Kidney (tissue), 14 donors: Measurements from ENCODE around the gene PATJ. TPM values are rescaled to one million over a fixed set of nuclear protein-coding genes. Genes with fewer than 3 reads are reported as not detected.
A peak's percentile ranks its signal among the peaks of the same experiment; 100 is the strongest.

Experiments used
- DNase-seq, 5 donors: peaks; one replicate each; pipeline ENCODE4 v3.0.0-alpha.2; 2013 to 2020
- FAIRE-seq: peaks from 2 replicates; lab custom pipeline; 2012; peaks lifted over from hg19 to GRCh38; lab: Jason Lieb, UNC
- H3K27ac ChIP-seq, 2 donors: one replicate each; pipeline ENCODE4 v1.7.0; 2013; ENCODE audit warnings: low read depth in 2 of 2, low read length in 2 of 2, inconsistent platforms in 1 of 2
- H3K27me3 ChIP-seq: one replicate; pipeline ENCODE4 v1.7.1; 2013; ENCODE audit warnings: low read length, inconsistent platforms; ENCODE audit not compliant: control insufficient read depth, insufficient read depth
- H3K36me3 ChIP-seq, 3 donors: one replicate each; pipeline versions ENCODE4 v1.7.0 to v1.7.1; 2013; ENCODE audit warnings: low read length in 3 of 3, control low read depth in 1 of 3, inconsistent platforms in 1 of 3; ENCODE audit not compliant: insufficient read depth in 3 of 3, control insufficient read depth in 2 of 3
- H3K4me1 ChIP-seq, 3 donors: one replicate each; pipeline versions ENCODE4 v1.7.0 to v1.7.1; 2013; ENCODE audit warnings: low read length in 3 of 3, inconsistent platforms in 1 of 3, low read depth in 1 of 3; ENCODE audit not compliant: control insufficient read depth in 2 of 3, insufficient read depth in 2 of 3
- H3K4me3 ChIP-seq, 3 donors: one replicate each; pipeline versions ENCODE4 v1.7.0 to v1.8.1; 2013; ENCODE audit warnings: low read length in 3 of 3, control low read depth in 1 of 3, inconsistent platforms in 1 of 3
- H3K9ac ChIP-seq, 3 donors: one replicate each; pipeline versions ENCODE4 v1.7.0 to v1.7.1; 2013; ENCODE audit warnings: low read length in 3 of 3, control low read depth in 1 of 3, inconsistent platforms in 1 of 3
- H3K9me3 ChIP-seq, 3 donors: one replicate each; pipeline versions ENCODE4 v1.7.0 to v1.7.1; 2013; ENCODE audit warnings: low read length in 3 of 3, control low read depth in 1 of 3, inconsistent platforms in 1 of 3; ENCODE audit not compliant: control insufficient read depth in 2 of 3, insufficient read depth in 1 of 3
- intact Hi-C: fragments of 100-400 bp; cut with DNase I; formaldehyde crosslinking; loops from one replicate; pipeline ENCODE4 v1.11.1; 2022
- polyA plus RNA-seq: library from polyadenylated mRNA; stranded (reverse); fragments of 350-450 nt; fragmentation: Illumina TruSeq; extraction: RNeasy Lipid Tissue Mini Kit (QIAGEN cat#74804); gene quantifications from one replicate; pipeline ENCODE4 v1.2.3, GENCODE V29; 2014; ENCODE audit warnings: low read depth, low replicate concordance; ENCODE audit not compliant: insufficient read depth
- total RNA-seq: library from RNA; stranded (reverse); fragmentation: NEBNext Ultra II Directional; extraction: Animal tissue kit (Norgen Biotek cat#: 25700); gene quantifications from one replicate; pipeline ENCODE4 v1.2.1, GENCODE V29; 2021
- TF ChIP-seq, protein P1 (sequence below): IDR thresholded peaks from 3 replicates; pipeline ENCODE4 v1.5.1; 2012; ENCODE audit warnings: mild to moderate bottlenecking, moderate library complexity, borderline replicate concordance; ENCODE audit not compliant: insufficient read depth; ENCODE audit errors: extremely low read depth
- donor health status: control.
- donor health status: control.
- donor health status: control.
- donor health status: control.
- donor health status: control.
- donor health status: DM: yes; HTN: yes; CAD: no.
- donor health status: Normal renal cell carcinoma (clear cell type).

Gene PATJ
- total and polyA plus RNA-seq, 2 donors from 2014 or later = 44.0 to 98.0 TPM

DNA sequence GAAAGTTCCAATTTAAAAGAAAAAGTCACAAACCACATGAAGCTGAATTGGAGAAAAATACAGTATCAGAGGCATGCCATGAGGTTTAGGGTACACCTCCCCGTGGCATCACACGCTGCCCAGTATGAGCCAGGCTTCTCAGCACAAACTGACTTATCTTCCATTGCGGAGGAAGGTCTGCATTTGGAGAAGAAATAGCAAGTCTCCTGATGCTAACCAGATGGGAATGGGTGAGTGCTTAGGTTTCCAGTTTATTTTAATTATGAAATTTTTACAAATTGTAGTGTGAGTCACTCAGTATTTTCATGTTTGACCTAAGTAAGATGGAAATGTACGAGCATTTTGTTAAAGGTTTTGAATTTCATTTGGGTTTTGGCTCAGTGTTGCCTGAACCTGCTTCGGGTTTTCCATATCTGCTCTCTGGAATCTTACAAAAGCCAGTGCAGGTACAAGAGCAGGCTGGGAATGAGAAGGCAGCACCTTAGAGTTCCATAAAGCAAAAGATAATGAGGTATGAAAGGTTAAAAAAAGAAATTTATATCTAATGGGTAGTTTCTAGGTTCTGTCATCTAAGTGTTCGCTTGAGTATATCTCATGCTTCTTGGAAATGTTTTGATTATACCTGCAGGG lies 213.9 kb downstream of the PATJ start:
- intact Hi-C loops = no loop called here
- DNase-seq = no peak
- H3K4me1 ChIP-seq = peaks cover 0 to 3% (median 0%) of the 10 kb centered on the region in 3 donors
- TF ChIP-seq, protein P1, sequence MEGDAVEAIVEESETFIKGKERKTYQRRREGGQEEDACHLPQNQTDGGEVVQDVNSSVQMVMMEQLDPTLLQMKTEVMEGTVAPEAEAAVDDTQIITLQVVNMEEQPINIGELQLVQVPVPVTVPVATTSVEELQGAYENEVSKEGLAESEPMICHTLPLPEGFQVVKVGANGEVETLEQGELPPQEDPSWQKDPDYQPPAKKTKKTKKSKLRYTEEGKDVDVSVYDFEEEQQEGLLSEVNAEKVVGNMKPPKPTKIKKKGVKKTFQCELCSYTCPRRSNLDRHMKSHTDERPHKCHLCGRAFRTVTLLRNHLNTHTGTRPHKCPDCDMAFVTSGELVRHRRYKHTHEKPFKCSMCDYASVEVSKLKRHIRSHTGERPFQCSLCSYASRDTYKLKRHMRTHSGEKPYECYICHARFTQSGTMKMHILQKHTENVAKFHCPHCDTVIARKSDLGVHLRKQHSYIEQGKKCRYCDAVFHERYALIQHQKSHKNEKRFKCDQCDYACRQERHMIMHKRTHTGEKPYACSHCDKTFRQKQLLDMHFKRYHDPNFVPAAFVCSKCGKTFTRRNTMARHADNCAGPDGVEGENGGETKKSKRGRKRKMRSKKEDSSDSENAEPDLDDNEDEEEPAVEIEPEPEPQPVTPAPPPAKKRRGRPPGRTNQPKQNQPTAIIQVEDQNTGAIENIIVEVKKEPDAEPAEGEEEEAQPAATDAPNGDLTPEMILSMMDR = no peak
- peaks cover 0 to 3% (median 0%) of the 10 kb centered on the region in 3 donors for H3K36me3 ChIP-seq
- H3K27ac ChIP-seq = no peak overlapping the region
- no peak for FAIRE-seq
- no peak overlapping the region for H3K9ac ChIP-seq
- no peaks in the 10 kb centered on the region for H3K27me3 ChIP-seq
- H3K4me3 ChIP-seq = no peak overlapping the region
- H3K9me3 ChIP-seq = no peaks in the 10 kb centered on the region

DNA sequence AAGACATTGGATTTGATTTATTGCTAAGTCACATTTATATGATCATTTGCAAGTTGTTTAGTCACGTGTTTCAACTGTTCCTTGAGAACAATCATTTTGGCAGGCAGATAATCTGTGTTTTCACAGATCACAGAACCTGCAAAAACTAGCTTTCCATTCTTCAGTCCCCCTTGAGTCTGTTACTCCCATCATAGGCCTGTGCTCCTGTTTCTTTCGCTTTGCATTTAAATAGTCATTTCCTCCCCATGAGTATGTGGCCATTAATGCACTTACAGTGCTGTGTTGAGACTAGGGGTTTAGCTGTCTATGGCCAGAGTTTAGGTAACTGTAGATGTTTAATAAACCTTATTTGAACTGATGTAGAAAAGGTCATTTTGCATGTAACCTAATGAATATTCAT lies 214.5 kb downstream of the PATJ start:
- FAIRE-seq (no peak), DNase-seq (no peak)
- H3K9me3 ChIP-seq = no peaks in the 10 kb centered on the region
- no peak overlapping the region for H3K4me3 ChIP-seq
- TF ChIP-seq, protein P1 = no peak
- H3K36me3 ChIP-seq = peaks cover 0 to 3% (median 0%) of the 10 kb centered on the region in 3 donors
- no peaks in the 10 kb centered on the region for H3K27me3 ChIP-seq
- intact Hi-C loops = no loop called here
- H3K4me1 ChIP-seq = peaks cover 0 to 2% (median 0%) of the 10 kb centered on the region in 3 donors
- no peak overlapping the region for H3K27ac ChIP-seq
- H3K9ac ChIP-seq = no peak overlapping the region

DNA sequence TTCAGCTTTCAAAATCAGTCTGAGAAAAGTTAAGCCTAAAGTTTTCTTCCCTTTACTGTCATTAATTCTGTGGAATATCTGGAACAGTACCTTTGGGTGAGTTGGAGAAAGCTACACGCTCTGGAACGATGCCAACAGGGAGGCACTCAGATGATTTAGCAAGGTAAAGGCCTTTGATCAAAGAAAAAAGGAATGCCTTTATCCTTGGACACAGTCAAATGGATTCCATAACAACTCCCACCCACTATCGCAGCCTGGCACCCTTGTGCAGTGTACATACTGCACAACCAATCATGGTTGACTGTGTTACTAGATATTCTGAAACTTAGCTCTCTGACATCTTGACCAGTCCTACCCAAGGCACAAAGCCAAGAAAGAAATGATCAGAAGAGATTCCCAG lies 218.7 kb downstream of the PATJ start:
- FAIRE-seq (no peak), DNase-seq (peak in 2 of 5 donors; percentile 49 to 56)
- H3K27me3 ChIP-seq = no peaks in the 10 kb centered on the region
- no peaks in the 10 kb centered on the region for H3K9me3 ChIP-seq
- peaks cover 0 to 3% (median 0%) of the 10 kb centered on the region in 3 donors for H3K36me3 ChIP-seq
- TF ChIP-seq, protein P1 = no peak
- no peak overlapping the region for H3K27ac ChIP-seq
- intact Hi-C loops = no loop called here
- H3K4me3 ChIP-seq = no peak overlapping the region
- no peaks in the 10 kb centered on the region for H3K4me1 ChIP-seq
- H3K9ac ChIP-seq = no peak overlapping the region
